ENCODE measurements around the gene CD47.

GRCh38 chr3:108037770-108038169 is 53.1 kb downstream of the CD47 start:
- no peak for TF ChIP-seq POLR2AphosphoS5 (IDR thresholded peaks at IDR 0.05; ENCODE audit: low read depth, low read length)
- TF ChIP-seq SIN3A (IDR thresholded peaks at IDR 0.05; ENCODE audit: borderline replicate concordance, insufficient read depth, low read length), result no peak
- TF ChIP-seq REST (IDR thresholded peaks at IDR 0.05; ENCODE audit: insufficient read depth in 1 of 2, low read depth in 2 of 2, low read length in 2 of 2), result no peak
- TF ChIP-seq TAF1 (IDR thresholded peaks at IDR 0.05; ENCODE audit: borderline replicate concordance, insufficient read depth, low read length), result no peak
